ENCODE results near the gene MYO1D.

- no peak for TF ChIP-seq CTCF (IDR thresholded peaks at IDR 0.05)
- TF ChIP-seq POLR2AphosphoS5 (IDR thresholded peaks at IDR 0.05), result no peak
- TF ChIP-seq POLR2A (IDR thresholded peaks at IDR 0.05), result no peak
- no peak for TF ChIP-seq EP300 (IDR thresholded peaks at IDR 0.05)
Observed at GRCh38 chr17:32870969-32871368, 6.0 kb downstream of the MYO1D start.
